Testis (tissue), 3 donors: ENCODE measurements around the gene NPAS3. TPM values are rescaled to one million over a fixed set of nuclear protein-coding genes. Genes with fewer than 3 reads are reported as not detected.

ENCODE experiments used
- DNase-seq: peaks from one replicate; pipeline ENCODE4 v3.0.0-alpha.2; 2019
- H3K27ac ChIP-seq, 2 donors: fragments of 200-600 bp; sonication (generic); one replicate each; pipeline ENCODE4 v1.5.1; 2019
- H3K27me3 ChIP-seq: fragments of 200-600 bp; sonication (generic); one replicate; pipeline ENCODE4 v1.5.1; 2019
- H3K36me3 ChIP-seq: fragments of 200-600 bp; sonication (generic); one replicate; pipeline ENCODE4 v1.5.1; 2017; ENCODE audit warnings: low read depth; ENCODE audit errors: missing control alignments
- H3K4me1 ChIP-seq: fragments of 200-600 bp; sonication (generic); one replicate; pipeline ENCODE4 v1.5.1; 2019
- H3K4me3 ChIP-seq, 2 donors: fragments of 200-600 bp; sonication (generic); one replicate each; pipeline ENCODE4 v1.5.1; 2017 to 2019
- H3K9me3 ChIP-seq: fragments of 200-600 bp; sonication (generic); one replicate; pipeline ENCODE4 v1.5.1; 2017
- CTCF ChIP-seq, 3 experiments: fragments of 450-650 bp in 2 of 3; fragments of 200-600 bp in 1 of 3; sonication (generic) in 1 of 3; IDR thresholded peaks; one replicate each; pipeline ENCODE4 v1.5.1; 2016 to 2019; ENCODE audit warnings: antibody characterized with exemption in 3 of 3, mild to moderate bottlenecking in 2 of 3, moderate library complexity in 1 of 3
- POLR2A ChIP-seq: fragments of 450-650 bp; IDR thresholded peaks from one replicate; pipeline ENCODE4 v1.6.1; 2017; ENCODE audit warnings: antibody characterized with exemption, mild to moderate bottlenecking, moderate library complexity
- WGBS, 2 donors: methylation state at CpG; one replicate each; pipeline ENCODE4 v1.1.5; 2018; 5-methylcytosine and 5-hydroxymethylcytosine counted together
- intact Hi-C: fragments of 100-400 bp; cut with DNase I; formaldehyde crosslinking; loops from one replicate; pipeline ENCODE4 v1.15.1; 2023; ENCODE audit warnings: low total_unique reads
- polyA plus RNA-seq: library from polyadenylated mRNA; stranded (reverse); fragments of 350-450 nt; fragmentation: Illumina TruSeq; extraction: RNeasy Lipid Tissue Mini Kit (QIAGEN cat#74804); gene quantifications from one replicate; pipeline ENCODE4 v1.2.3, GENCODE V29; 2014; ENCODE audit warnings: low read depth, low replicate concordance; ENCODE audit not compliant: insufficient read depth
- total RNA-seq, 2 donors: library from RNA; depleted of rRNA; stranded (reverse); fragments of >200 nt; gene quantifications; one replicate each; pipeline ENCODE4 v1.2.3, GENCODE V29; 2016

The NPAS3 gene
- total and polyA plus RNA-seq, 3 donors from 2014 or later: 1.1 to 3.7 (median 1.8) TPM

- TF ChIP-seq CTCF (IDR thresholded peaks at IDR 0.05): no peak
- no peak for TF ChIP-seq POLR2A
- Histone ChIP-seq H3K4me3 (no peak overlapping the region), H3K27ac (no peak overlapping the region), H3K9me3 (no peaks in the 10 kb centered on the region), H3K27me3 (no peaks in the 10 kb centered on the region), H3K36me3 (no peaks in the 10 kb centered on the region), H3K4me1 (no peaks in the 10 kb centered on the region)
- intact Hi-C loops: no loop called here
- DNase-seq: no peak
- 90 to 92% methylated on average over 4 of the region's 4 CpGs for WGBS, 2 donors
Observed at GRCh38 chr14:33693237-33693636, 754.6 kb downstream of the NPAS3 start.

- 82 to 89% methylated on average over 9 of the region's 9 CpGs for WGBS, 2 donors
Observed at GRCh38 chr14:33696165-33696564, 757.5 kb downstream of the NPAS3 start.

GRCh38 chr14:33699300-33699983 is 760.8 kb downstream of the NPAS3 start:
- H3K9me3 ChIP-seq: no peaks in the 10 kb centered on the region
- H3K27me3 ChIP-seq: no peaks in the 10 kb centered on the region
- 53% methylated on average over 12 of the region's 12 CpGs for WGBS, 2 donors
- TF ChIP-seq POLR2A (no peak), CTCF (IDR thresholded peaks at IDR 0.05) (no peak)
- no peaks in the 10 kb centered on the region for H3K36me3 ChIP-seq
- intact Hi-C loops: no loop called here
- H3K27ac ChIP-seq: no peak overlapping the region
- H3K4me3 ChIP-seq: no peak overlapping the region
- DNase-seq: no peak
- no peaks in the 10 kb centered on the region for H3K4me1 ChIP-seq

More at GRCh38 chr14:33696165-33696564, 757.5 kb downstream of the NPAS3 start:
- Histone ChIP-seq H3K27ac (no peak overlapping the region), H3K27me3 (no peaks in the 10 kb centered on the region), H3K36me3 (no peaks in the 10 kb centered on the region), H3K4me1 (no peaks in the 10 kb centered on the region), H3K4me3 (no peak overlapping the region), H3K9me3 (no peaks in the 10 kb centered on the region)
- TF ChIP-seq POLR2A: no peak
- TF ChIP-seq CTCF (IDR thresholded peaks at IDR 0.05): no peak
- intact Hi-C loops: no loop called here
- DNase-seq: no peak

GRCh38 chr14:33700052-33700451 is 761.4 kb downstream of the NPAS3 start:
- no peak for TF ChIP-seq POLR2A
- no peak for TF ChIP-seq CTCF (IDR thresholded peaks at IDR 0.05)
- Histone ChIP-seq H3K27me3 (no peaks in the 10 kb centered on the region), H3K4me3 (no peak overlapping the region), H3K36me3 (no peaks in the 10 kb centered on the region), H3K9me3 (no peaks in the 10 kb centered on the region), H3K4me1 (no peaks in the 10 kb centered on the region), H3K27ac (no peak overlapping the region)
- 75 to 83% methylated on average over 6 of the region's 6 CpGs for WGBS, 2 donors
- intact Hi-C loops: no loop called here
- no peak for DNase-seq

GRCh38 chr14:33702293-33702692 is 763.6 kb downstream of the NPAS3 start:
- DNase-seq: no peak
- intact Hi-C loops: no loop called here
- WGBS, 2 donors: 77 to 87% methylated on average over 1 of the region's 1 CpG
- Histone ChIP-seq H3K4me1 (no peaks in the 10 kb centered on the region), H3K4me3 (no peak overlapping the region), H3K27me3 (no peaks in the 10 kb centered on the region), H3K36me3 (no peaks in the 10 kb centered on the region), H3K9me3 (no peaks in the 10 kb centered on the region), H3K27ac (no peak overlapping the region)
- no peak for TF ChIP-seq CTCF (IDR thresholded peaks at IDR 0.05)
- TF ChIP-seq POLR2A: no peak
